HL-60 (cell line): ENCODE data around the gene BTBD7.

Experiments
- DNase-seq, 2 experiments: peaks; one replicate each; pipeline ENCODE4 v3.0.0-alpha.2; 2010 to 2020; ENCODE audit warnings: low read depth in 1 of 2, low spot score in 1 of 2
- H3K27ac ChIP-seq: fragments of 250-450 bp; sonication (Bioruptor Pico); replicated peaks from 2 replicates; pipeline ENCODE4 v1.5.1; 2020; ENCODE audit warnings: mild to moderate bottlenecking, moderate library complexity
- H3K27me3 ChIP-seq: fragments of 250-450 bp; sonication (Bioruptor Pico); 2 replicates; pipeline ENCODE4 v1.5.1; 2021; ENCODE audit warnings: mild to moderate bottlenecking, moderate library complexity; ENCODE audit not compliant: insufficient read depth, poor library complexity, severe bottlenecking
- H3K4me3 ChIP-seq: replicated peaks from 2 replicates; pipeline ENCODE4 v1.5.1; 2011; ENCODE audit warnings: mild to moderate bottlenecking, control low read depth, low read length; ENCODE audit not compliant: insufficient read depth
- CTCF ChIP-seq: IDR thresholded peaks from one replicate; pipeline ENCODE4 v1.5.1; 2011; ENCODE audit warnings: low read length, control low read depth, inconsistent platforms; ENCODE audit not compliant: insufficient read depth
- GABPA ChIP-seq: IDR thresholded peaks from 2 replicates; pipeline ENCODE4 v1.6.1; 2012; ENCODE audit warnings: low read depth
- POLR2AphosphoS5 ChIP-seq: IDR thresholded peaks from 2 replicates; pipeline ENCODE4 v1.6.1; 2012; ENCODE audit warnings: low read depth
- REST ChIP-seq: IDR thresholded peaks from 2 replicates; pipeline ENCODE4 v1.6.1; 2012; ENCODE audit warnings: low read depth; ENCODE audit not compliant: insufficient replicate concordance
- SPI1 ChIP-seq: IDR thresholded peaks from 2 replicates; pipeline ENCODE4 v1.6.1; 2012; ENCODE audit warnings: low read depth, mild to moderate bottlenecking, borderline replicate concordance

Gene BTBD7

GRCh38 chr14:93375673-93376156 is 42.9 kb upstream of the BTBD7 start:
- peak; percentile 57 to 86 for DNase-seq
- H3K27me3 ChIP-seq: no peaks in the 10 kb centered on the region
- H3K27ac ChIP-seq: no peak overlapping the region
- no peak overlapping the region for H3K4me3 ChIP-seq
- TF ChIP-seq GABPA (no peak), REST (no peak), POLR2AphosphoS5 (no peak), CTCF (no peak), SPI1 (peak; percentile 82)

- H3K4me3 ChIP-seq: no peak overlapping the region
These were observed 37.0 kb upstream of the BTBD7 start for GRCh38 chr14:93369713-93370266.

More at GRCh38 chr14:93369713-93370266, 37.0 kb upstream of the BTBD7 start:
- DNase-seq: peak; percentile 71 to 86
- no peaks in the 10 kb centered on the region for H3K27me3 ChIP-seq
- H3K27ac ChIP-seq: peak overlapping the region; percentile 62
- TF ChIP-seq GABPA (peak; percentile 39; the same call in 1 of the 2 replicates), CTCF (no peak), REST (no peak), SPI1 (peak; percentile 26; the same call in 1 of the 2 replicates), POLR2AphosphoS5 (peak; percentile 38; the same call in 1 of the 2 replicates)
